ENCODE measurements around the gene DOP1B. TPM values are rescaled to one million over a fixed set of nuclear protein-coding genes. Genes with fewer than 3 reads are reported as not detected.

Gene DOP1B
- total RNA-seq, 1 experiment from 2014 or later, result 8.7 TPM

- H3K9ac ChIP-seq (ENCODE audit: extremely low read depth, insufficient read length, low read length), result no peak overlapping the region
- no peak overlapping the region for H3K18ac ChIP-seq (ENCODE audit: insufficient read length, low read depth, low read length)
- no peak overlapping the region for H4K8ac ChIP-seq (replicated peaks; ENCODE audit: insufficient read length, low read depth, low read length)
- H2BK20ac ChIP-seq (ENCODE audit: low read depth, low read length, poor library complexity, severe bottlenecking), result no peak overlapping the region
- H3K4me3 Mint-ChIP-seq, result no peak overlapping the region
- H3K27ac ChIP-seq (ENCODE audit: insufficient read length, low read depth, low read length), result no peak overlapping the region
- H3K4me2 ChIP-seq (ENCODE audit: insufficient read depth, insufficient read length, low read length), result no peak overlapping the region
- H3K27ac Mint-ChIP-seq, result peak overlapping the region in 1 of 3 experiments; percentile 51; a peak in 1 of 7 replicates
- H2AK5ac ChIP-seq (ENCODE audit: insufficient read length, low read length), result no peak overlapping the region
- no peaks in the 10 kb centered on the region for H3K23me2 ChIP-seq (ENCODE audit: insufficient read length, low read depth, low read length, poor library complexity, severe bottlenecking)
- H3K4ac ChIP-seq (ENCODE audit: low read depth, low read length), result no peak overlapping the region
- H3K9me3 Mint-ChIP-seq, result peaks cover 4 to 16% of the 10 kb centered on the region in 2 experiments; a peak in 4 of 5 replicates
- H3K79me1 ChIP-seq (ENCODE audit: insufficient read depth, low read depth, low read length, poor library complexity, severe bottlenecking), result no peaks in the 10 kb centered on the region
- H3K36me3 Mint-ChIP-seq (ENCODE audit: insufficient read depth in 1 of 3, low read depth in 3 of 3), result peaks cover 17 to 23% (median 20%) of the 10 kb centered on the region in 3 experiments
- H3K27me3 Mint-ChIP-seq (ENCODE audit: low read depth), result no peaks in the 10 kb centered on the region
- no peaks in the 10 kb centered on the region for H3K79me2 ChIP-seq (ENCODE audit: insufficient read depth, low read length)
- H4K91ac ChIP-seq (ENCODE audit: insufficient read length, low read depth, low read length), result no peak overlapping the region
- H3K9me3 ChIP-seq (ENCODE audit: control insufficient read depth, low read depth, low read length), result peaks cover 9% of the 10 kb centered on the region
- H2BK5ac ChIP-seq (ENCODE audit: insufficient read length, low read length), result no peak overlapping the region
- TF ChIP-seq, protein P1, sequence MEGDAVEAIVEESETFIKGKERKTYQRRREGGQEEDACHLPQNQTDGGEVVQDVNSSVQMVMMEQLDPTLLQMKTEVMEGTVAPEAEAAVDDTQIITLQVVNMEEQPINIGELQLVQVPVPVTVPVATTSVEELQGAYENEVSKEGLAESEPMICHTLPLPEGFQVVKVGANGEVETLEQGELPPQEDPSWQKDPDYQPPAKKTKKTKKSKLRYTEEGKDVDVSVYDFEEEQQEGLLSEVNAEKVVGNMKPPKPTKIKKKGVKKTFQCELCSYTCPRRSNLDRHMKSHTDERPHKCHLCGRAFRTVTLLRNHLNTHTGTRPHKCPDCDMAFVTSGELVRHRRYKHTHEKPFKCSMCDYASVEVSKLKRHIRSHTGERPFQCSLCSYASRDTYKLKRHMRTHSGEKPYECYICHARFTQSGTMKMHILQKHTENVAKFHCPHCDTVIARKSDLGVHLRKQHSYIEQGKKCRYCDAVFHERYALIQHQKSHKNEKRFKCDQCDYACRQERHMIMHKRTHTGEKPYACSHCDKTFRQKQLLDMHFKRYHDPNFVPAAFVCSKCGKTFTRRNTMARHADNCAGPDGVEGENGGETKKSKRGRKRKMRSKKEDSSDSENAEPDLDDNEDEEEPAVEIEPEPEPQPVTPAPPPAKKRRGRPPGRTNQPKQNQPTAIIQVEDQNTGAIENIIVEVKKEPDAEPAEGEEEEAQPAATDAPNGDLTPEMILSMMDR (conservative IDR thresholded peaks at IDR 0.05), result no peak
- H4K20me1 ChIP-seq (ENCODE audit: control insufficient read depth, insufficient read depth, insufficient read length), result no peaks in the 10 kb centered on the region
- no peak overlapping the region for H4K5ac ChIP-seq (ENCODE audit: insufficient read length, low read depth, low read length)
- no peak overlapping the region for H2BK15ac ChIP-seq (ENCODE audit: low read depth, low read length)
- WGBS (ENCODE audit: extremely low coverage, insufficient read length, low lambda C conversion rate), result no CpG with 5 or more reads among the region's 17 CpGs
- no peak overlapping the region for H3K14ac ChIP-seq (ENCODE audit: insufficient read depth, low read length)
- H3T11ph ChIP-seq (ENCODE audit: low read length), result no peak overlapping the region
- H3K27me3 ChIP-seq (ENCODE audit: insufficient read depth, low read length), result no peaks in the 10 kb centered on the region
- H2BK12ac ChIP-seq (ENCODE audit: insufficient read length, low read depth, low read length), result no peak overlapping the region
- peaks cover 22 to 26% of the 10 kb centered on the region in 2 experiments for H3K4me1 Mint-ChIP-seq
- DNase-seq, result no peak
- H3K23ac ChIP-seq (ENCODE audit: insufficient read length, low read depth, low read length), result no peak overlapping the region
- H2BK120ac ChIP-seq (ENCODE audit: low read depth, low read length, poor library complexity, severe bottlenecking), result no peak overlapping the region
- peaks cover 3% of the 10 kb centered on the region; the same call in 1 of the 2 replicates for H3K4me1 ChIP-seq (ENCODE audit: insufficient read depth, low read length)
- no peak overlapping the region for H2AFZ ChIP-seq (ENCODE audit: low read length)
- H3K56ac ChIP-seq (ENCODE audit: insufficient read length, low read depth, low read length), result no peak overlapping the region
Observed at GRCh38 chr21:36113647-36114428, 42.8 kb upstream of the DOP1B start.
